ENCODE measurements around the gene PPIL6.

Gene PPIL6

GRCh38 chr6:109471105-109471810, 30.8 kb upstream of the PPIL6 start:
- H3K4me2 ChIP-seq (ENCODE audit: low read length) = no peak overlapping the region
- H3K4me3 ChIP-seq (ENCODE audit: low read depth, low read length) = no peak overlapping the region
- no peak overlapping the region for H3K27ac ChIP-seq (ENCODE audit: low read depth, low read length)
- H4K12ac ChIP-seq (ENCODE audit: low read depth, low read length) = no peak overlapping the region
- H2BK120ac ChIP-seq (ENCODE audit: insufficient read depth, low read length, poor library complexity) = no peak overlapping the region
- no peak overlapping the region for H3K18ac ChIP-seq (ENCODE audit: low read length)
- H4K91ac ChIP-seq (ENCODE audit: low read depth, low read length) = no peak overlapping the region
- no CpG with 5 or more reads among the region's 5 CpGs for WGBS (ENCODE audit: extremely low coverage, insufficient coverage, insufficient read length)
- H3K9me3 ChIP-seq (ENCODE audit: insufficient read depth, low read depth, low read length) = no peaks in the 10 kb centered on the region
- H3K23ac ChIP-seq (ENCODE audit: low read length) = no peak overlapping the region
- no peak overlapping the region for H4K8ac ChIP-seq (ENCODE audit: low read depth, low read length)
- DNase-seq = no peak
- H3K4me1 ChIP-seq (ENCODE audit: control insufficient read depth in 1 of 2, insufficient read depth in 2 of 2, low read length in 2 of 2) = peaks cover 0 to 2% of the 10 kb centered on the region in 2 experiments
- H2BK5ac ChIP-seq (ENCODE audit: low read depth, low read length, poor library complexity) = no peak overlapping the region
- H3K27me3 ChIP-seq (ENCODE audit: insufficient read depth, low read length) = no peaks in the 10 kb centered on the region
- H3K36me3 ChIP-seq (ENCODE audit: control insufficient read depth in 1 of 2, insufficient read depth in 2 of 2, low read length in 2 of 2) = peaks cover 20 to 49% of the 10 kb centered on the region in 2 experiments
- H3K9ac ChIP-seq (ENCODE audit: low read length) = no peak overlapping the region
- no peak overlapping the region for H2AFZ ChIP-seq (ENCODE audit: insufficient read depth, low read length, poor library complexity)
- H3K14ac ChIP-seq (ENCODE audit: low read length) = no peak overlapping the region
- no peaks in the 10 kb centered on the region for H3K79me1 ChIP-seq (ENCODE audit: low read length)
- no peak overlapping the region for H2AK5ac ChIP-seq (ENCODE audit: low read length)
- no peaks in the 10 kb centered on the region for H3K79me2 ChIP-seq (ENCODE audit: control insufficient read depth, insufficient read depth, low read length, poor library complexity)
- H2BK12ac ChIP-seq (ENCODE audit: low read length) = no peak overlapping the region
- H3K4ac ChIP-seq (ENCODE audit: low read depth, low read length) = no peak overlapping the region

DNA sequence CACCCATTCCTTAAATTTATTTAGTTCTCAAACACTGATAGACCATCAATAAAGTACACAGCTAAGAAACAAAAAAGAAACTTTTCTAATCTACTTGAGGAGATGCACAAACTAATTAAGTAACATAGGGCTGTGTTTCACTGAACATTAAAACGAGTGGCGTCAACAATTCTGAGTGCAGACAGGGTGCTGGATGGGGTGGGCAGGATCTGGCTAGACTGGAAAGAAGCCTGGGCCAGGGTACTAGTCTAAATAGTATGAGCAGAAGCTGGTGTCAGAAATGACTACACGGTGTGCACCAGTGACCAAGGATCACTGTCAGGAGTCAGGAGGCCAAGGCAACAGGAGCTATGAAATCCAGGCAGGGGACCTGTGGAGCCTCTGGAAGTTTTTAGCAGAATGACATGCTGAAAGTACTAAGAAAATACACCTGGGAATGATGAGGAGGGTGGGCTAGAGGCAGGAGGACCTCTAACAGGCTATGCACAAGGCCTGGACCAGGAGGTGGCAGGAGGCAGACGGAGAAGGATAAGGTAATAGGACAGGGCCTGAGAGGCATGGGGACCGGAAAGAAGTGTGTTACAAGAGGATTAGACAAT, 29.3 kb upstream of the PPIL6 start:
- H2BK5ac ChIP-seq (ENCODE audit: low read depth, low read length, poor library complexity) = no peak overlapping the region
- no peak overlapping the region for H2AK5ac ChIP-seq (ENCODE audit: low read length)
- H3K27ac ChIP-seq (ENCODE audit: low read depth, low read length) = no peak overlapping the region
- no peak overlapping the region for H3K14ac ChIP-seq (ENCODE audit: low read length)
- no peak overlapping the region for H4K12ac ChIP-seq (ENCODE audit: low read depth, low read length)
- no peak for DNase-seq
- peaks cover 25 to 54% of the 10 kb centered on the region in 2 experiments for H3K36me3 ChIP-seq (ENCODE audit: control insufficient read depth in 1 of 2, insufficient read depth in 2 of 2, low read length in 2 of 2)
- no peak overlapping the region for H4K8ac ChIP-seq (ENCODE audit: low read depth, low read length)
- H3K4me1 ChIP-seq (ENCODE audit: control insufficient read depth in 1 of 2, insufficient read depth in 2 of 2, low read length in 2 of 2) = peaks cover 0 to 2% of the 10 kb centered on the region in 2 experiments
- H3K18ac ChIP-seq (ENCODE audit: low read length) = no peak overlapping the region
- H3K4me2 ChIP-seq (ENCODE audit: low read length) = no peak overlapping the region
- no peak overlapping the region for H3K4ac ChIP-seq (ENCODE audit: low read depth, low read length)
- H3K27me3 ChIP-seq (ENCODE audit: insufficient read depth, low read length) = no peaks in the 10 kb centered on the region
- no peak overlapping the region for H4K91ac ChIP-seq (ENCODE audit: low read depth, low read length)
- H2BK12ac ChIP-seq (ENCODE audit: low read length) = no peak overlapping the region
- no peak overlapping the region for H2BK120ac ChIP-seq (ENCODE audit: insufficient read depth, low read length, poor library complexity)
- H3K23ac ChIP-seq (ENCODE audit: low read length) = no peak overlapping the region
- WGBS (ENCODE audit: extremely low coverage, insufficient coverage, insufficient read length) = no CpG with 5 or more reads among the region's 5 CpGs
- H3K79me2 ChIP-seq (ENCODE audit: control insufficient read depth, insufficient read depth, low read length, poor library complexity) = no peaks in the 10 kb centered on the region
- no peaks in the 10 kb centered on the region for H3K79me1 ChIP-seq (ENCODE audit: low read length)
- H3K9ac ChIP-seq (ENCODE audit: low read length) = no peak overlapping the region
- no peak overlapping the region for H3K4me3 ChIP-seq (ENCODE audit: low read depth, low read length)
- no peak overlapping the region for H2AFZ ChIP-seq (ENCODE audit: insufficient read depth, low read length, poor library complexity)
- H3K9me3 ChIP-seq (ENCODE audit: insufficient read depth, low read depth, low read length) = no peaks in the 10 kb centered on the region

DNA sequence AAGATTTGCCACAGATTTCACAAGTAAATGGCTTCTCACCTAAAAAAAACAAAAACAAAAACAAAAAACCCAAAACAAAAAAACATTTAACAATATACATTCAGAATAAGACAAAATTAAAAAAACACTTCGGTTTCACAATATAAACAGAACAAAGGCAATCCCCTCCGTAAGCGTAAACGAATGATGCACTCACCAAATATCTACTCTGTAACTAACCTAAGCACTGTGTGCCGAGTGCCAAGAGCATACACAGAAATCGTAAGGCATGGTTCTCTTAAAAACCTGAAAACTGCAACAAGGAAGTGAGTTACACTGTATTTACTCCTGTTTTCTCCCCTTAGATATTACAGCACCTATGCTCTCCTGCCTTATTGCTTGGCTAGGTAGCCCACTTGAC, 27.3 kb upstream of the PPIL6 start:
- peaks cover 15 to 45% of the 10 kb centered on the region in 2 experiments for H3K36me3 ChIP-seq (ENCODE audit: control insufficient read depth in 1 of 2, insufficient read depth in 2 of 2, low read length in 2 of 2)
- H3K4me2 ChIP-seq (ENCODE audit: low read length) = no peak overlapping the region
- H4K91ac ChIP-seq (ENCODE audit: low read depth, low read length) = no peak overlapping the region
- no peak overlapping the region for H3K23ac ChIP-seq (ENCODE audit: low read length)
- H3K4me1 ChIP-seq (ENCODE audit: control insufficient read depth in 1 of 2, insufficient read depth in 2 of 2, low read length in 2 of 2) = peaks cover 0 to 2% of the 10 kb centered on the region in 2 experiments
- H3K9me3 ChIP-seq (ENCODE audit: insufficient read depth, low read depth, low read length) = no peaks in the 10 kb centered on the region
- H3K18ac ChIP-seq (ENCODE audit: low read length) = no peak overlapping the region
- H2AK5ac ChIP-seq (ENCODE audit: low read length) = no peak overlapping the region
- no peaks in the 10 kb centered on the region for H3K27me3 ChIP-seq (ENCODE audit: insufficient read depth, low read length)
- no peak overlapping the region for H2BK120ac ChIP-seq (ENCODE audit: insufficient read depth, low read length, poor library complexity)
- no peak for DNase-seq
- H3K79me2 ChIP-seq (ENCODE audit: control insufficient read depth, insufficient read depth, low read length, poor library complexity) = no peaks in the 10 kb centered on the region
- H3K79me1 ChIP-seq (ENCODE audit: low read length) = no peaks in the 10 kb centered on the region
- no peak overlapping the region for H4K12ac ChIP-seq (ENCODE audit: low read depth, low read length)
- 100% methylated on average over 1 of the region's 6 CpGs for WGBS (ENCODE audit: extremely low coverage, insufficient coverage, insufficient read length)
- no peak overlapping the region for H3K27ac ChIP-seq (ENCODE audit: low read depth, low read length)
- H3K4ac ChIP-seq (ENCODE audit: low read depth, low read length) = no peak overlapping the region
- no peak overlapping the region for H2BK5ac ChIP-seq (ENCODE audit: low read depth, low read length, poor library complexity)
- H2BK12ac ChIP-seq (ENCODE audit: low read length) = no peak overlapping the region
- no peak overlapping the region for H3K14ac ChIP-seq (ENCODE audit: low read length)
- no peak overlapping the region for H4K8ac ChIP-seq (ENCODE audit: low read depth, low read length)
- no peak overlapping the region for H3K9ac ChIP-seq (ENCODE audit: low read length)
- no peak overlapping the region for H3K4me3 ChIP-seq (ENCODE audit: low read depth, low read length)
- no peak overlapping the region for H2AFZ ChIP-seq (ENCODE audit: insufficient read depth, low read length, poor library complexity)

GRCh38 chr6:109466212-109466923, 25.9 kb upstream of the PPIL6 start:
- no peaks in the 10 kb centered on the region for H3K9me3 ChIP-seq (ENCODE audit: insufficient read depth, low read depth, low read length)
- no peak overlapping the region for H4K91ac ChIP-seq (ENCODE audit: low read depth, low read length)
- H3K14ac ChIP-seq (ENCODE audit: low read length) = no peak overlapping the region
- no peaks in the 10 kb centered on the region for H3K27me3 ChIP-seq (ENCODE audit: insufficient read depth, low read length)
- H4K12ac ChIP-seq (ENCODE audit: low read depth, low read length) = no peak overlapping the region
- no peak overlapping the region for H3K27ac ChIP-seq (ENCODE audit: low read depth, low read length)
- no CpG with 5 or more reads among the region's 7 CpGs for WGBS (ENCODE audit: extremely low coverage, insufficient coverage, insufficient read length)
- H3K4me1 ChIP-seq (ENCODE audit: control insufficient read depth in 1 of 2, insufficient read depth in 2 of 2, low read length in 2 of 2) = no peaks in the 10 kb centered on the region
- H4K8ac ChIP-seq (ENCODE audit: low read depth, low read length) = no peak overlapping the region
- H3K4ac ChIP-seq (ENCODE audit: low read depth, low read length) = no peak overlapping the region
- H3K36me3 ChIP-seq (ENCODE audit: control insufficient read depth in 1 of 2, insufficient read depth in 2 of 2, low read length in 2 of 2) = peaks cover 13 to 37% of the 10 kb centered on the region in 2 experiments
- no peak overlapping the region for H3K23ac ChIP-seq (ENCODE audit: low read length)
- no peak overlapping the region for H2AFZ ChIP-seq (ENCODE audit: insufficient read depth, low read length, poor library complexity)
- no peak overlapping the region for H2AK5ac ChIP-seq (ENCODE audit: low read length)
- no peak overlapping the region for H3K9ac ChIP-seq (ENCODE audit: low read length)
- no peak overlapping the region for H2BK120ac ChIP-seq (ENCODE audit: insufficient read depth, low read length, poor library complexity)
- H2BK12ac ChIP-seq (ENCODE audit: low read length) = no peak overlapping the region
- H2BK5ac ChIP-seq (ENCODE audit: low read depth, low read length, poor library complexity) = no peak overlapping the region
- no peak overlapping the region for H3K4me2 ChIP-seq (ENCODE audit: low read length)
- no peak overlapping the region for H3K4me3 ChIP-seq (ENCODE audit: low read depth, low read length)
- DNase-seq = peak in 1 of 2 donors; percentile 19
- H3K18ac ChIP-seq (ENCODE audit: low read length) = no peak overlapping the region
- no peaks in the 10 kb centered on the region for H3K79me1 ChIP-seq (ENCODE audit: low read length)
- no peaks in the 10 kb centered on the region for H3K79me2 ChIP-seq (ENCODE audit: control insufficient read depth, insufficient read depth, low read length, poor library complexity)
